IPS DF 4.7 (cell line): ENCODE results near the gene NKAIN2.

Experiments used
- DNase-seq: peaks from one replicate; pipeline ENCODE4 v3.0.0-alpha.2; 2013; ENCODE audit warnings: low spot score; ENCODE audit errors: extremely low read depth

NKAIN2 gene

DNA sequence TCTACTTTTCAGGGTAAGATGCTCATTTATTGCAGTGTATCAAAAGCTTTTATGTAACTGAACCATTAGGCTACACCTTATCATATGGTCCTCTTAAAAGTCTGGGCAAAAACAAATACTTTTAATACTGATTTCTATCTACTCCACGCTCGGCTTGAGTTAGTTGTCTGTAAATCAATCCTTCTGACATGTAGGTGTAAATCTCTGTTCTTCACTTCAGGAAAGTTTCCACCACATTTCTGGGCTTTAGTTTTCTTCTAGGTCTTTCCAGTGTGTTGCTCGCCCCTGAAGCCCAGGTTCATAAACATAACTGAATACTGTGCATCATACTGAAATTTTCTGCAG lies 1069.4 kb downstream of the NKAIN2 start:
- DNase-seq, result no peak
